ENCODE results near the gene PRDM2.
A peak's percentile ranks its signal among the peaks of the same experiment; 100 is the strongest.

PRDM2 gene

GRCh38 chr1:13731897-13732296 lies 31.9 kb downstream of the PRDM2 start:
- FAIRE-seq, result peak; percentile 60
- DNase-seq (ENCODE audit: extremely low spot score, insufficient read length, low read depth), result no peak

- no peak for DNase-seq (ENCODE audit: extremely low spot score, insufficient read length, low read depth)
- FAIRE-seq, result peak; percentile 77
These were observed 33.1 kb downstream of the PRDM2 start for GRCh38 chr1:13732971-13733667.

GRCh38 chr1:13733711-13734110 lies 33.7 kb downstream of the PRDM2 start:
- FAIRE-seq, result peak; percentile 49
- DNase-seq (ENCODE audit: extremely low spot score, insufficient read length, low read depth), result no peak

GRCh38 chr1:13735168-13735930 lies 35.4 kb downstream of the PRDM2 start:
- DNase-seq (ENCODE audit: extremely low spot score, insufficient read length, low read depth), result no peak
- FAIRE-seq, result no peak

- no peak for DNase-seq (ENCODE audit: extremely low spot score, insufficient read length, low read depth)
- peak; percentile 71 for FAIRE-seq
These were observed 37.4 kb downstream of the PRDM2 start for GRCh38 chr1:13737398-13737797.

- DNase-seq (ENCODE audit: extremely low spot score, insufficient read length, low read depth), result no peak
- FAIRE-seq, result no peak
These were observed 46.4 kb downstream of the PRDM2 start for GRCh38 chr1:13746342-13746741.

- FAIRE-seq (peak; percentile 92), DNase-seq (ENCODE audit: extremely low spot score, insufficient read length, low read depth) (peak; percentile 89)
These were observed 48.9 kb downstream of the PRDM2 start for GRCh38 chr1:13748610-13749505.

GRCh38 chr1:13749543-13750341 lies 49.8 kb downstream of the PRDM2 start:
- DNase-seq (ENCODE audit: extremely low spot score, insufficient read length, low read depth), result no peak
- no peak for FAIRE-seq

- DNase-seq (ENCODE audit: extremely low spot score, insufficient read length, low read depth) (no peak), FAIRE-seq (peak; percentile 89)
These were observed 51.5 kb downstream of the PRDM2 start for GRCh38 chr1:13751458-13751871.

GRCh38 chr1:13751985-13752384 lies 52.0 kb downstream of the PRDM2 start:
- DNase-seq (ENCODE audit: extremely low spot score, insufficient read length, low read depth), result no peak
- FAIRE-seq, result no peak

GRCh38 chr1:13752852-13753251 lies 52.9 kb downstream of the PRDM2 start:
- FAIRE-seq (no peak), DNase-seq (ENCODE audit: extremely low spot score, insufficient read length, low read depth) (no peak)

GRCh38 chr1:13753636-13754402 lies 53.8 kb downstream of the PRDM2 start:
- FAIRE-seq, result peak; percentile 96
- no peak for DNase-seq (ENCODE audit: extremely low spot score, insufficient read length, low read depth)

GRCh38 chr1:13754510-13755103 lies 54.6 kb downstream of the PRDM2 start:
- FAIRE-seq (peak; percentile 64), DNase-seq (ENCODE audit: extremely low spot score, insufficient read length, low read depth) (no peak)

- DNase-seq (ENCODE audit: extremely low spot score, insufficient read length, low read depth) (no peak), FAIRE-seq (peak; percentile 76)
These were observed 56.7 kb downstream of the PRDM2 start for GRCh38 chr1:13756557-13757315.

- DNase-seq (ENCODE audit: extremely low spot score, insufficient read length, low read depth) (no peak), FAIRE-seq (no peak)
These were observed 57.7 kb downstream of the PRDM2 start for GRCh38 chr1:13757693-13758092.

GRCh38 chr1:13759072-13759471 lies 59.1 kb downstream of the PRDM2 start:
- DNase-seq (ENCODE audit: extremely low spot score, insufficient read length, low read depth) (no peak), FAIRE-seq (peak; percentile 75)

- FAIRE-seq (no peak), DNase-seq (ENCODE audit: extremely low spot score, insufficient read length, low read depth) (no peak)
These were observed 60.4 kb downstream of the PRDM2 start for GRCh38 chr1:13760340-13760739.

- FAIRE-seq, result no peak
These were observed 60.9 kb downstream of the PRDM2 start for GRCh38 chr1:13760921-13761320.

More at GRCh38 chr1:13760921-13761320, 60.9 kb downstream of the PRDM2 start:
- no peak for DNase-seq (ENCODE audit: extremely low spot score, insufficient read length, low read depth)
